ENCODE data around the gene ADAMTS12. TPM values are rescaled to one million over a fixed set of nuclear protein-coding genes. Genes with fewer than 3 reads are reported as not detected.

Gene ADAMTS12
- polyA plus RNA-seq, 3 donors = not detected

DNA sequence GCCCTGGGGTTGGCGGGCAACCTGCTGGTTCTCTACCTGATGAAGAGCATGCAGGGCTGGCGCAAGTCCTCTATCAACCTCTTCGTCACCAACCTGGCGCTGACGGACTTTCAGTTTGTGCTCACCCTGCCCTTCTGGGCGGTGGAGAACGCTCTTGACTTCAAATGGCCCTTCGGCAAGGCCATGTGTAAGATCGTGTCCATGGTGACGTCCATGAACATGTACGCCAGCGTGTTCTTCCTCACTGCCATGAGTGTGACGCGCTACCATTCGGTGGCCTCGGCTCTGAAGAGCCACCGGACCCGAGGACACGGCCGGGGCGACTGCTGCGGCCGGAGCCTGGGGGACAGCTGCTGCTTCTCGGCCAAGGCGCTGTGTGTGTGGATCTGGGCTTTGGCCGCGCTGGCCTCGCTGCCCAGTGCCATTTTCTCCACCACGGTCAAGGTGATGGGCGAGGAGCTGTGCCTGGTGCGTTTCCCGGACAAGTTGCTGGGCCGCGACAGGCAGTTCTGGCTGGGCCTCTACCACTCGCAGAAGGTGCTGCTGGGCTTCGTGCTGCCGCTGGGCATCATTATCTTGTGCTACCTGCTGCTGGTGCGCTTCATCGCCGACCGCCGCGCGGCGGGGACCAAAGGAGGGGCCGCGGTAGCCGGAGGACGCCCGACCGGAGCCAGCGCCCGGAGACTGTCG lies 45.4 kb upstream of the ADAMTS12 start:
- Histone ChIP-seq H3K9me3 (replicated peaks in 1 of 2; ENCODE audit: control insufficient read depth in 1 of 2, insufficient read depth in 1 of 2, low read length in 2 of 2) (no peaks in the 10 kb centered on the region), H3K4me1 (ENCODE audit: control insufficient read depth in 1 of 2, insufficient read depth in 2 of 2, low read length in 2 of 2) (no peaks in the 10 kb centered on the region), H3K9ac (ENCODE audit: insufficient read depth, low read length, poor library complexity, severe bottlenecking) (no peak overlapping the region), H3K27me3 (ENCODE audit: control insufficient read depth in 2 of 2, insufficient read depth in 2 of 2, low read length in 2 of 2) (peaks cover 18 to 56% of the 10 kb centered on the region in 2 donors), H3K79me2 (ENCODE audit: insufficient read depth, low read length) (no peaks in the 10 kb centered on the region), H3K36me3 (replicated peaks in 1 of 2; ENCODE audit: control insufficient read depth in 1 of 2, insufficient read depth in 2 of 2, low read length in 2 of 2) (no peaks in the 10 kb centered on the region), H3K27ac (ENCODE audit: low read depth in 1 of 2, low read length in 2 of 2) (no peak overlapping the region), H4K20me1 (ENCODE audit: insufficient read depth, low read length) (no peaks in the 10 kb centered on the region), H3K4me2 (replicated peaks; ENCODE audit: extremely low read depth, low read length, poor library complexity, severe bottlenecking) (no peak overlapping the region), H3K4me3 (replicated peaks in 1 of 3; ENCODE audit: low read depth in 2 of 3, low read length in 3 of 3) (no peak overlapping the region), H2AFZ (ENCODE audit: insufficient read depth, low read depth, low read length, poor library complexity, severe bottlenecking) (no peak overlapping the region)
- TF ChIP-seq, protein P1, sequence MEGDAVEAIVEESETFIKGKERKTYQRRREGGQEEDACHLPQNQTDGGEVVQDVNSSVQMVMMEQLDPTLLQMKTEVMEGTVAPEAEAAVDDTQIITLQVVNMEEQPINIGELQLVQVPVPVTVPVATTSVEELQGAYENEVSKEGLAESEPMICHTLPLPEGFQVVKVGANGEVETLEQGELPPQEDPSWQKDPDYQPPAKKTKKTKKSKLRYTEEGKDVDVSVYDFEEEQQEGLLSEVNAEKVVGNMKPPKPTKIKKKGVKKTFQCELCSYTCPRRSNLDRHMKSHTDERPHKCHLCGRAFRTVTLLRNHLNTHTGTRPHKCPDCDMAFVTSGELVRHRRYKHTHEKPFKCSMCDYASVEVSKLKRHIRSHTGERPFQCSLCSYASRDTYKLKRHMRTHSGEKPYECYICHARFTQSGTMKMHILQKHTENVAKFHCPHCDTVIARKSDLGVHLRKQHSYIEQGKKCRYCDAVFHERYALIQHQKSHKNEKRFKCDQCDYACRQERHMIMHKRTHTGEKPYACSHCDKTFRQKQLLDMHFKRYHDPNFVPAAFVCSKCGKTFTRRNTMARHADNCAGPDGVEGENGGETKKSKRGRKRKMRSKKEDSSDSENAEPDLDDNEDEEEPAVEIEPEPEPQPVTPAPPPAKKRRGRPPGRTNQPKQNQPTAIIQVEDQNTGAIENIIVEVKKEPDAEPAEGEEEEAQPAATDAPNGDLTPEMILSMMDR (IDR thresholded peaks at IDR 0.05) = no peak
- H3K9me3 Mint-ChIP-seq = peaks cover 0 to 26% (median 9%) of the 10 kb centered on the region in 7 donors
- WGBS (ENCODE audit: insufficient coverage) = 36% methylated on average over 54 of the region's 54 CpGs
- H3K36me3 Mint-ChIP-seq = no peaks in the 10 kb centered on the region
- no peak overlapping the region for H3K27ac Mint-ChIP-seq
- no peak for DNase-seq
- intact Hi-C loops (cut with micrococcal nuclease) = loop anchor here in 1 of 2 donors (5.0 kb wide), 1 partner anchor 500 kb away; no protein-coding TSS in a partner anchor
- H3K27me3 Mint-ChIP-seq (ENCODE audit: low read depth in 3 of 3) = peaks cover 44 to 66% (median 53%) of the 10 kb centered on the region in 3 donors
- H3K4me3 Mint-ChIP-seq = peak overlapping the region in 1 of 2 donors; percentile 79
- peaks cover 5% of the 10 kb centered on the region for H3K4me1 Mint-ChIP-seq

DNA sequence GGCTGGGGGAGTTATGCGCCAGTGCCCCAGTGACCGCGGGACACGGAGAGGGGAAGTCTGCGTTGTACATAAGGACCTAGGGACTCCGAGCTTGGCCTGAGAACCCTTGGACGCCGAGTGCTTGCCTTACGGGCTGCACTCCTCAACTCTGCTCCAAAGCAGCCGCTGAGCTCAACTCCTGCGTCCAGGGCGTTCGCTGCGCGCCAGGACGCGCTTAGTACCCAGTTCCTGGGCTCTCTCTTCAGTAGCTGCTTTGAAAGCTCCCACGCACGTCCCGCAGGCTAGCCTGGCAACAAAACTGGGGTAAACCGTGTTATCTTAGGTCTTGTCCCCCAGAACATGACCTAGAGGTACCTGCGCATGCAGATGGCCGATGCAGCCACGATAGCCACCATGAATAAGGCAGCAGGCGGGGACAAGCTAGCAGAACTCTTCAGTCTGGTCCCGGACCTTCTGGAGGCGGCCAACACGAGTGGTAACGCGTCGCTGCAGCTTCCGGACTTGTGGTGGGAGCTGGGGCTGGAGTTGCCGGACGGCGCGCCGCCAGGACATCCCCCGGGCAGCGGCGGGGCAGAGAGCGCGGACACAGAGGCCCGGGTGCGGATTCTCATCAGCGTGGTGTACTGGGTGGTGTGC lies 44.7 kb upstream of the ADAMTS12 start, which contains the start of gene RXFP3:
Gene RXFP3, plus strand, starts transcription at position 6 of the 636 bp plus-strand sequence. Its CDS starts 355 bp downstream, at position 361.
- H3K9me3 ChIP-seq (replicated peaks in 1 of 2; ENCODE audit: control insufficient read depth in 1 of 2, insufficient read depth in 1 of 2, low read length in 2 of 2) = no peaks in the 10 kb centered on the region
- no peaks in the 10 kb centered on the region for H3K79me2 ChIP-seq (ENCODE audit: insufficient read depth, low read length)
- no peaks in the 10 kb centered on the region for H3K36me3 ChIP-seq (replicated peaks in 1 of 2; ENCODE audit: control insufficient read depth in 1 of 2, insufficient read depth in 2 of 2, low read length in 2 of 2)
- peaks cover 5% of the 10 kb centered on the region for H3K4me1 Mint-ChIP-seq
- H3K27me3 ChIP-seq (ENCODE audit: control insufficient read depth in 2 of 2, insufficient read depth in 2 of 2, low read length in 2 of 2) = peaks cover 18 to 56% of the 10 kb centered on the region in 2 donors
- no peak within 1 kb of the TSS for H3K27ac ChIP-seq (ENCODE audit: low read depth in 1 of 2, low read length in 2 of 2)
- no peak for DNase-seq
- no peak within 1 kb of the TSS for H2AFZ ChIP-seq (ENCODE audit: insufficient read depth, low read depth, low read length, poor library complexity, severe bottlenecking)
- no peaks in the 10 kb centered on the region for H3K36me3 Mint-ChIP-seq
- peaks cover 43 to 60% (median 50%) of the 10 kb centered on the region in 3 donors for H3K27me3 Mint-ChIP-seq (ENCODE audit: low read depth in 3 of 3)
- peak within 1 kb of the TSS in 1 of 2 donors; percentile 79 for H3K4me3 Mint-ChIP-seq
- TF ChIP-seq, protein P1 (IDR thresholded peaks at IDR 0.05) = no peak
- intact Hi-C loops (cut with micrococcal nuclease) = loop anchor here in 1 of 2 donors (5.0 kb wide), 1 partner anchor 499 kb away; no protein-coding TSS in a partner anchor
- H3K27ac Mint-ChIP-seq = no peak within 1 kb of the TSS
- 11% methylated on average over 45 of the region's 45 CpGs for WGBS (ENCODE audit: insufficient coverage)
- H3K9me3 Mint-ChIP-seq = peaks cover 0 to 26% (median 9%) of the 10 kb centered on the region in 7 donors
- H4K20me1 ChIP-seq (ENCODE audit: insufficient read depth, low read length) = no peaks in the 10 kb centered on the region
- H3K4me1 ChIP-seq (ENCODE audit: control insufficient read depth in 1 of 2, insufficient read depth in 2 of 2, low read length in 2 of 2) = no peaks in the 10 kb centered on the region
- no peak within 1 kb of the TSS for H3K4me3 ChIP-seq (replicated peaks in 1 of 3; ENCODE audit: low read depth in 2 of 3, low read length in 3 of 3)
- H3K9ac ChIP-seq (ENCODE audit: insufficient read depth, low read length, poor library complexity, severe bottlenecking) = no peak within 1 kb of the TSS
- H3K4me2 ChIP-seq (replicated peaks; ENCODE audit: extremely low read depth, low read length, poor library complexity, severe bottlenecking) = no peak within 1 kb of the TSS

Data from CD14-positive monocyte (primary cell).